ENCODE results near the gene SLC27A1. TPM values are rescaled to one million over a fixed set of nuclear protein-coding genes. Genes with fewer than 3 reads are reported as not detected.
A peak's percentile ranks its signal among the peaks of the same experiment; 100 is the strongest.

SLC27A1 gene
- total and polyA plus RNA-seq, 9 of the 15 experiments (the other 6 are each of a cell fraction or from before 2014, with no cell fraction given), result 0.06 to 3.0 (median 1.1) TPM

DNA sequence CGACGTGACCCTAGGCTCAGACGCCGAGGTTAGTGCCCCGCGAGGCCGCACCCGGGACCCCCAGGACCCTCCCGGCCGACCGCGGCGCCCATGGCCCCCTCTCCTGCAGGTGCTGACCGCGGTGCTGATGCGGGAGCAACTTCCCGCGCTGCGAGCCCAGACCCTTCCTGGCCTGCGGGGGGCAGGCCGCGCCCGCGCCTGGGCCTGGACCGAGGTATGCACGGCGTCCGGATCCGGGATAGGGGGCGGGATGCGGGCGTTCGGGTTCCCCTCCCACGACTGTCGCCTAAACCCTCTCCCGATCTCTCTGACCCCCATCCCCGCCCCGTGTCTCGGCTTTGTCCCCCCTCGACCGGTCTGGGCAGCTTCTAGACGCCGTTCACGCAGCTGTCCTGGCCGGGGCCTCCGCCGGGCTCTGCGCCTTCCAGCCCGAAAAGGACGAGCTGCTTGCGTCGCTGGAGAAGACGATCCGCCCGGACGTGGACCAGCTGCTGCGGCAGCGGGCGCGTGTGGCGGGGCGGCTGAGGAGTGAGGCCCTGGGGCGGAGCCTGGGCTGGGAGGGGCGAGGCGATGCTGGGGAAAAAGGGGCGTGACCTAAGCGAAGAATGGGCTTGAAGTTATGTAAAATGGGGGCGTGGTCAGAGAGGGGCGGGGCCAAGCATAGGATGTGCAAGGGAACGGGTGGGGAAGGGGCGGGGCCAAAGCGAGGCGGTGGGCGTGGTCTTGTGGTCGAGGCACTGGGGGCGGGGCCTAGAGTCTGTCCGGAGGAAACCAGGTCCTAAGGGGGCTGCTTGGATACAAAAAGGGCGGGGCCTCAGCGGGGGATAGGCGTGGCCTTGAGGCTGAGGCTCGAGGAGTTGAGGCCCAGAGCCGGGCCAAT lies 69.2 kb downstream of the SLC27A1 start (continued):
- TF ChIP-seq, protein P1, sequence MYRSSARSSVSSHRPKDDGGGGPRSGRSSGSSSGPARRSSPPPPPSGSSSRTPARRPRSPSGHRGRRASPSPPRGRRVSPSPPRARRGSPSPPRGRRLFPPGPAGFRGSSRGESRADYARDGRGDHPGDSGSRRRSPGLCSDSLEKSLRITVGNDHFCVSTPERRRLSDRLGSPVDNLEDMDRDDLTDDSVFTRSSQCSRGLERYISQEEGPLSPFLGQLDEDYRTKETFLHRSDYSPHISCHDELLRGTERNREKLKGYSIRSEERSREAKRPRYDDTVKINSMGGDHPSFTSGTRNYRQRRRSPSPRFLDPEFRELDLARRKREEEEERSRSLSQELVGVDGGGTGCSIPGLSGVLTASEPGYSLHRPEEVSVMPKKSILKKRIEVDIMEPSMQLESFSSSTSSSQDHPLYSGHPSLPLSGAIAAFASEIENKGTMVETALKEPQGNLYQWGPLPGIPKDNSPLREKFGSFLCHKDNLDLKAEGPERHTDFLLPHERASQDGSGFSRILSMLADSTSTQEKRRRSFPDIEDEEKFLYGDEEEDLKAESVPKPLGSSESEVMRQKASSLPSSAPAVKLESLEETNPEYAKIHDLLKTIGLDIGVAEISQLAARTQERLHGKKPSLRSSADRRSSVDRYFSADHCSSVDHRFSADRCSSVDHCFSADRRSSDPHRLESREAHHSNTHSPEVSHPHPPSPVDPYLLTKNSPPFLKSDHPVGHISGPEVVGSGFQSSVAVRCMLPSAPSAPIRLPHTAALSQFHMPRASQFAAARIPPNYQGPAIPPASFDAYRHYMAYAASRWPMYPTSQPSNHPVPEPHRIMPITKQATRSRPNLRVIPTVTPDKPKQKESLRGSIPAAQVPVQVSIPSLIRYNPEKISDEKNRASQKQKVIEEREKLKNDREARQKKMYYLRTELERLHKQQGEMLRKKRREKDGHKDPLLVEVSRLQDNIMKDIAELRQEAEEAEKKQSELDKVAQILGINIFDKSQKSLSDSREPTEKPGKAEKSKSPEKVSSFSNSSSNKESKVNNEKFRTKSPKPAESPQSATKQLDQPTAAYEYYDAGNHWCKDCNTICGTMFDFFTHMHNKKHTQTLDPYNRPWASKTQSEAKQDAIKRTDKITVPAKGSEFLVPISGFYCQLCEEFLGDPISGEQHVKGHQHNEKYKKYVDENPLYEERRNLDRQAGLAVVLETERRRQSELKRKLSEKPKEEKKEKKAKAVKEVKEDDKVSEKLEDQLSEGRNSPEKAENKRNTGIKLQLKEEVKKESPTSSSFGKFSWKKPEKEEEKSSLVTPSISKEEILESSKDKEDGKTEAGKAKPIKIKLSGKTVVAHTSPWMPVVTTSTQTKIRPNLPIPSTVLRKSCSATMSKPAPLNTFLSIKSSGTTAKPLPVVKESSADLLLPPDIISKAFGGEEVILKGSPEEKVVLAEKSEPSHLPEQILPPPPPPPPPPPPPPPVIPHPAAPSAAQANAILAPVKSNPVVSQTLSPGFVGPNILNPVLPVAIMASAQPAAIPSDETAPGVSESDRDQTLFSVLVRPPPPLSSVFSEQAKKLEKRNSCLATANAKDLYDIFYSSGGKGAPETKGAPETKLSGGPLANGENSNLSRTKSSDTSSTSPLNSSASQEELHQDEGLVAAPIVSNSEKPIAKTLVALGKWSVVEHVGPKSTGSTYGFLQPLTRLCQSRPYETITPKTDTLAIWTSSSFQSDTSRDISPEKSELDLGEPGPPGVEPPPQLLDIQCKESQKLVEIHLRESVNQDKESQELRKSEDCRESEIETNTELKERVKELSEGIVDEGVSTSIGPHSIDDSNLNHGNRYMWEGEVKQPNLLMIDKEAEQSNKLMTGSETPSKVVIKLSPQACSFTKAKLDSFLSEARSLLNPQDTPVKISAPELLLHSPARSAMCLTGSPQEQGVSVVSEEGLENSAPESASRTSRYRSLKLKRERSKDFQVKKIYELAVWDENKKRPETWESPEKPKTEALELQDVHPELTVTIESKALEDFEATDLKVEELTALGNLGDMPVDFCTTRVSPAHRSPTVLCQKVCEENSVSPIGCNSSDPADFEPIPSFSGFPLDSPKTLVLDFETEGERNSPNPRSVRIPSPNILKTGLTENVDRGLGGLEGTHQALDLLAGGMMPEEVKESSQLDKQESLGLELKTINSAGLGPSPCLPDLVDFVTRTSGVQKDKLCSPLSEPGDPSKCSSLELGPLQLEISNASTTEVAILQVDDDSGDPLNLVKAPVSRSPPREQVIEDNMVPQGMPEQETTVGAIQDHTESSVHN (IDR thresholded peaks at IDR 0.05; ENCODE audit: borderline replicate concordance in 1 of 2, low read depth in 1 of 2), result no peak
- TF ChIP-seq CSDE1 (IDR thresholded peaks at IDR 0.05) (no peak), ZNF184 (CRISPR knock-in tag; IDR thresholded peaks at IDR 0.05) (no peak), RAD21 (CRISPR knock-in tag; conservative IDR thresholded peaks at IDR 0.05 in 1 of 2, IDR thresholded peaks at IDR 0.05 in 1 of 2) (peak; percentile 44 to 63), SIRT6 (IDR thresholded peaks at IDR 0.05; ENCODE audit: low read depth, low read length) (no peak), PYGO2 (tag; IDR thresholded peaks at IDR 0.05) (no peak), SP1 (CRISPR knock-in tag; IDR thresholded peaks at IDR 0.05) (peak; percentile 96), ZBTB7A (IDR thresholded peaks at IDR 0.05; ENCODE audit: borderline replicate concordance, control insufficient read depth, low read depth, low read length) (peak; percentile 100), NFIC (IDR thresholded peaks at IDR 0.05) (no peak), SRSF9 (IDR thresholded peaks at IDR 0.05; ENCODE audit: borderline replicate concordance, low read depth, low read length) (no peak), RBM39 (optimal IDR thresholded peaks at IDR 0.05; ENCODE audit: low read depth, low read length) (no peak), POLR2H (tag; IDR thresholded peaks at IDR 0.05; ENCODE audit: low read depth) (no peak)
- TF ChIP-seq, protein P2, sequence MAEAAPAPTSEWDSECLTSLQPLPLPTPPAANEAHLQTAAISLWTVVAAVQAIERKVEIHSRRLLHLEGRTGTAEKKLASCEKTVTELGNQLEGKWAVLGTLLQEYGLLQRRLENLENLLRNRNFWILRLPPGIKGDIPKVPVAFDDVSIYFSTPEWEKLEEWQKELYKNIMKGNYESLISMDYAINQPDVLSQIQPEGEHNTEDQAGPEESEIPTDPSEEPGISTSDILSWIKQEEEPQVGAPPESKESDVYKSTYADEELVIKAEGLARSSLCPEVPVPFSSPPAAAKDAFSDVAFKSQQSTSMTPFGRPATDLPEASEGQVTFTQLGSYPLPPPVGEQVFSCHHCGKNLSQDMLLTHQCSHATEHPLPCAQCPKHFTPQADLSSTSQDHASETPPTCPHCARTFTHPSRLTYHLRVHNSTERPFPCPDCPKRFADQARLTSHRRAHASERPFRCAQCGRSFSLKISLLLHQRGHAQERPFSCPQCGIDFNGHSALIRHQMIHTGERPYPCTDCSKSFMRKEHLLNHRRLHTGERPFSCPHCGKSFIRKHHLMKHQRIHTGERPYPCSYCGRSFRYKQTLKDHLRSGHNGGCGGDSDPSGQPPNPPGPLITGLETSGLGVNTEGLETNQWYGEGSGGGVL (CRISPR knock-in tag; IDR thresholded peaks at IDR 0.05), result no peak
- TF ChIP-seq, protein P3, sequence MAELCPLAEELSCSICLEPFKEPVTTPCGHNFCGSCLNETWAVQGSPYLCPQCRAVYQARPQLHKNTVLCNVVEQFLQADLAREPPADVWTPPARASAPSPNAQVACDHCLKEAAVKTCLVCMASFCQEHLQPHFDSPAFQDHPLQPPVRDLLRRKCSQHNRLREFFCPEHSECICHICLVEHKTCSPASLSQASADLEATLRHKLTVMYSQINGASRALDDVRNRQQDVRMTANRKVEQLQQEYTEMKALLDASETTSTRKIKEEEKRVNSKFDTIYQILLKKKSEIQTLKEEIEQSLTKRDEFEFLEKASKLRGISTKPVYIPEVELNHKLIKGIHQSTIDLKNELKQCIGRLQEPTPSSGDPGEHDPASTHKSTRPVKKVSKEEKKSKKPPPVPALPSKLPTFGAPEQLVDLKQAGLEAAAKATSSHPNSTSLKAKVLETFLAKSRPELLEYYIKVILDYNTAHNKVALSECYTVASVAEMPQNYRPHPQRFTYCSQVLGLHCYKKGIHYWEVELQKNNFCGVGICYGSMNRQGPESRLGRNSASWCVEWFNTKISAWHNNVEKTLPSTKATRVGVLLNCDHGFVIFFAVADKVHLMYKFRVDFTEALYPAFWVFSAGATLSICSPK (IDR thresholded peaks at IDR 0.05; ENCODE audit: borderline replicate concordance), result no peak
